Upper lobe of left lung (tissue), 6 donors: ENCODE measurements around the gene AMPD3. TPM values are rescaled to one million over a fixed set of nuclear protein-coding genes. Genes with fewer than 3 reads are reported as not detected.

Experiments
- ATAC-seq, 2 donors: fragments of 200-7000 bp; cut with Tn5 transposase; one replicate each; pipeline ENCODE4 v1.9.1; 2022; ENCODE audit warnings: mild to moderate bottlenecking in 2 of 2, moderate library complexity in 2 of 2; ENCODE audit not compliant: low FRiP score in 2 of 2
- DNase-seq, 2 donors: peaks; one replicate each; pipeline ENCODE4 v3.0.0-alpha.2; 2019 to 2020
- H3K27ac ChIP-seq, 4 donors: fragments of 200-600 bp; sonication (generic); one replicate each; pipeline ENCODE4 v1.5.1; 2016 to 2019
- H3K27me3 ChIP-seq, 4 donors: fragments of 200-600 bp; sonication (generic); one replicate each; pipeline ENCODE4 v1.5.1; 2017 to 2019
- H3K36me3 ChIP-seq, 4 donors: fragments of 200-600 bp; sonication (generic); one replicate each; pipeline ENCODE4 v1.5.1; 2016 to 2019
- H3K4me1 ChIP-seq, 4 donors: fragments of 200-600 bp; sonication (generic); one replicate each; pipeline ENCODE4 v1.5.1; 2018 to 2019
- H3K4me3 ChIP-seq, 4 donors: fragments of 200-600 bp; sonication (generic); one replicate each; pipeline ENCODE4 v1.5.1; 2017 to 2019; ENCODE audit warnings: mild to moderate bottlenecking in 2 of 4, moderate library complexity in 1 of 4
- H3K9me3 ChIP-seq, 4 donors: fragments of 200-600 bp; sonication (generic); one replicate each; pipeline ENCODE4 v1.5.1; 2018 to 2019
- EP300 ChIP-seq, 4 donors: sonication (generic); formaldehyde crosslinking; IDR thresholded peaks; one replicate each; pipeline ENCODE4 v1.5.1; 2017; ENCODE audit warnings: antibody characterized with exemption in 4 of 4, control low read depth in 2 of 4
- POLR2A ChIP-seq, 4 donors: fragments of 450-650 bp; IDR thresholded peaks; one replicate each; pipeline ENCODE4 v1.5.1; 2016 to 2017; ENCODE audit warnings: antibody characterized with exemption in 4 of 4, mild to moderate bottlenecking in 2 of 4
- POLR2AphosphoS5 ChIP-seq, 2 donors: sonication (generic); formaldehyde crosslinking; IDR thresholded peaks; one replicate each; pipeline ENCODE4 v1.5.1; 2017; ENCODE audit warnings: antibody characterized with exemption in 2 of 2
- WGBS, 2 donors: methylation state at CpG; one replicate each; pipeline ENCODE4 v1.1.5; 2017 to 2018; 5-methylcytosine and 5-hydroxymethylcytosine counted together
- total RNA-seq, 6 donors: library from RNA; depleted of rRNA in 4 of 6; stranded (reverse); fragments of >200 nt in 4 of 6; gene quantifications; one replicate each; pipeline versions ENCODE4 v1.1.0 to v1.2.1, GENCODE V29; 2016 to 2021
- TF ChIP-seq, protein P1 (sequence below), 6 experiments: fragments of 450-650 bp in 4 of 6; fragments of 200-600 bp in 2 of 6; sonication (generic) in 2 of 6; IDR thresholded peaks; one replicate each; pipeline ENCODE4 v1.5.1; 2016 to 2019; ENCODE audit warnings: antibody characterized with exemption in 6 of 6
- donor health status: DM: no; HTN: no; CAD: no; lungs with moderate emphysema.
- donor health status: DM: no; HTN: yes; CAD: no; lungs with severe emphysema.

Gene AMPD3
- total RNA-seq, 6 donors from 2014 or later, result 5.4 to 49.2 (median 9.3) TPM

DNA sequence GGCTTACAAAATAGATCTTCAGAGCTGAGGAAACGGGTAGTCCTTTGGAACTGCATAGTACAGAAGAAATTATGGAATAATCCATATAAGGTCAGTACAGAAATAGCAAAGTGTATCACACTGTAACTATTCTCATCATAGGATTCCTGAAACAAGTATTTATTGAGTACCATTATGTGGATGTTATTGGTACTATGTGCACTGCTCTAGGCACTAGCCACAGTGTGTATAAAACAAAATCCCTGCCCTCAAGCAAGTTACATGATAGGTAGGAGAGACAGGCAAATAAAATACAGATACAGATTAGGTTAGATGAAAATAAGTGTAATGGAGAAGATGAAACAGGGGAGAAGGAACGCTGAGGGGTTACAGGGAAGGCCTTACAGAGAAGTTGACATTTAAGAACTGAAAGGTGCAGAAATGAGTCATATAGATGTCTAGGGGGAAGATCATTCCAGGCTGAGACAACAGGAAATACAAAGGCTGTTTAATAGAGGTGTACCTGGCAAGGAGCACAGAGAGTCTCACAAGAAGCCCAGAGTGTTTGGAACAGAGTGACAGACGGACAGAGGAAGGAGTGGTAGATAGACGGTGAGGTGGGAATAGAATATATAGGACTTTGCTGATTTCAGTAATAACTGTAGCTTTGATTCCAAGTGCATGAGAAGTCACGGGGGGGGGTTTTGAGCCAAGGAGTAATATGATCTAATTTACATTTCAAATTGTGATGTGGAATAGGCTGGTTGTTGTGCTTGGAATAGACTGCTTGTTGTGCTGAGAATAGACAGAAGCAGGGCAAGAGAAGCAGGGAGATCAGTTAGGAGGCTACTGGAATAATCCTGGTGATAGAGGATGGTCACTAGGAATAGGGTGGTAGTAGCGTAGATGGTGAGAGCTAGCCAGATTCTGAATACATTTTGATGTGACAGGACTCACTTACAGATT, 72.2 kb downstream of the AMPD3 start:
- Histone ChIP-seq H3K4me1 (peaks cover 5 to 19% (median 11%) of the 10 kb centered on the region in 4 donors), H3K27ac (peak overlapping the region in 1 of 4 donors; percentile 14), H3K36me3 (peaks cover 0 to 70% (median 10%) of the 10 kb centered on the region in 4 donors), H3K9me3 (no peaks in the 10 kb centered on the region), H3K4me3 (no peak overlapping the region), H3K27me3 (no peaks in the 10 kb centered on the region)
- WGBS, 2 donors, result 75 to 78% methylated on average over 6 of the region's 6 CpGs
- DNase-seq (no peak), ATAC-seq (no peak)
- no peak for TF ChIP-seq POLR2A (IDR thresholded peaks at IDR 0.05)
- TF ChIP-seq EP300 (IDR thresholded peaks at IDR 0.05), result no peak
- no peak for TF ChIP-seq POLR2AphosphoS5 (IDR thresholded peaks at IDR 0.05)
- TF ChIP-seq, protein P1, sequence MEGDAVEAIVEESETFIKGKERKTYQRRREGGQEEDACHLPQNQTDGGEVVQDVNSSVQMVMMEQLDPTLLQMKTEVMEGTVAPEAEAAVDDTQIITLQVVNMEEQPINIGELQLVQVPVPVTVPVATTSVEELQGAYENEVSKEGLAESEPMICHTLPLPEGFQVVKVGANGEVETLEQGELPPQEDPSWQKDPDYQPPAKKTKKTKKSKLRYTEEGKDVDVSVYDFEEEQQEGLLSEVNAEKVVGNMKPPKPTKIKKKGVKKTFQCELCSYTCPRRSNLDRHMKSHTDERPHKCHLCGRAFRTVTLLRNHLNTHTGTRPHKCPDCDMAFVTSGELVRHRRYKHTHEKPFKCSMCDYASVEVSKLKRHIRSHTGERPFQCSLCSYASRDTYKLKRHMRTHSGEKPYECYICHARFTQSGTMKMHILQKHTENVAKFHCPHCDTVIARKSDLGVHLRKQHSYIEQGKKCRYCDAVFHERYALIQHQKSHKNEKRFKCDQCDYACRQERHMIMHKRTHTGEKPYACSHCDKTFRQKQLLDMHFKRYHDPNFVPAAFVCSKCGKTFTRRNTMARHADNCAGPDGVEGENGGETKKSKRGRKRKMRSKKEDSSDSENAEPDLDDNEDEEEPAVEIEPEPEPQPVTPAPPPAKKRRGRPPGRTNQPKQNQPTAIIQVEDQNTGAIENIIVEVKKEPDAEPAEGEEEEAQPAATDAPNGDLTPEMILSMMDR (IDR thresholded peaks at IDR 0.05), result no peak

DNA sequence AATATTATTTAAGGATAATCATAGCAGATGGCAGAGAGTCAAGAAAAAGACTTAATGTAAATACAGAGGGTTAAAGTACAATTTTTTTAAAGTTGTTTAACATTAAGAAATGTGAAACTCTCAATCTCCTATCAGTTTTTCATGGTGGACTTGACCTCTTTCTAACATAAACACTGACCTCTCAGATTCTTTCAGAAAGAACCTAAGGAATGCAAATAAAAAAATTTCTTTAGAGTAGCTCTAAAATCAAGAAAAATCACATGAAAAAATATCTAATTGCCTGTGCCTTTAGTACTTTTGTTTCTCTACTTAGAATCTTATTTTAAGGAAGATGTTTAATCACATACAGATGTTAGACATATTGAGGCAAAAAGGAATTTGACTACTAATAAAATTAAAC, 73.1 kb downstream of the AMPD3 start:
- ATAC-seq (no peak), DNase-seq (no peak)
- H3K4me1 ChIP-seq, result peaks cover 0 to 12% (median 5%) of the 10 kb centered on the region in 4 donors
- no peak overlapping the region for H3K4me3 ChIP-seq
- H3K9me3 ChIP-seq, result no peaks in the 10 kb centered on the region
- TF ChIP-seq POLR2A (IDR thresholded peaks at IDR 0.05) (no peak), EP300 (IDR thresholded peaks at IDR 0.05) (no peak), POLR2AphosphoS5 (IDR thresholded peaks at IDR 0.05) (no peak)
- TF ChIP-seq, protein P1 (IDR thresholded peaks at IDR 0.05), result no peak
- H3K27me3 ChIP-seq, result no peaks in the 10 kb centered on the region
- H3K36me3 ChIP-seq, result peaks cover 0 to 74% (median 10%) of the 10 kb centered on the region in 4 donors
- no peak overlapping the region for H3K27ac ChIP-seq

DNA sequence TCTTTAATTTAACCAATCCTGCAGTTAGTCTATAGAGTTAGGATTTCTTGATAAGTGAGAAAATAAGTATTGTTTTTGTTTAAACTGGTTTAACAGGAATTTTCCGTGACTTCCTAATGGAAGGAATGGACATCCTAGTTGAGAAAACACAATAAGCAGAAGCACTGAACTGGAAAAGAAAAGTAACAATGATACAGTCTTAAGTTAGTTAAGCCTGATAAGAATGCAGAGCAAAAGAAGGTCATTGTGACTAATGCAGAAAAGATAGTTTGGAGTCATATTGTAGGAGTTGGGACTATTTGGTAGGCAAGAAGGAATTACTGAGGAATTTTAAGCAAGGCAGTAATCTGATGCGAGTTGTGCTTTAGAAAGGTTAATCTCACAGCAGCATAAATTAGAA, 74.2 kb downstream of the AMPD3 start:
- no peaks in the 10 kb centered on the region for H3K27me3 ChIP-seq
- no peak overlapping the region for H3K4me3 ChIP-seq
- H3K27ac ChIP-seq, result no peak overlapping the region
- no peaks in the 10 kb centered on the region for H3K9me3 ChIP-seq
- 91% methylated on average over 2 of the region's 2 CpGs for WGBS, 2 donors
- ATAC-seq (no peak), DNase-seq (no peak)
- peaks cover 0 to 75% (median 10%) of the 10 kb centered on the region in 4 donors for H3K36me3 ChIP-seq
- TF ChIP-seq, protein P1 (IDR thresholded peaks at IDR 0.05), result no peak
- no peak for TF ChIP-seq EP300 (IDR thresholded peaks at IDR 0.05)
- TF ChIP-seq POLR2A (IDR thresholded peaks at IDR 0.05), result no peak
- no peak for TF ChIP-seq POLR2AphosphoS5 (IDR thresholded peaks at IDR 0.05)
- peaks cover 0 to 7% (median 3%) of the 10 kb centered on the region in 4 donors for H3K4me1 ChIP-seq

DNA sequence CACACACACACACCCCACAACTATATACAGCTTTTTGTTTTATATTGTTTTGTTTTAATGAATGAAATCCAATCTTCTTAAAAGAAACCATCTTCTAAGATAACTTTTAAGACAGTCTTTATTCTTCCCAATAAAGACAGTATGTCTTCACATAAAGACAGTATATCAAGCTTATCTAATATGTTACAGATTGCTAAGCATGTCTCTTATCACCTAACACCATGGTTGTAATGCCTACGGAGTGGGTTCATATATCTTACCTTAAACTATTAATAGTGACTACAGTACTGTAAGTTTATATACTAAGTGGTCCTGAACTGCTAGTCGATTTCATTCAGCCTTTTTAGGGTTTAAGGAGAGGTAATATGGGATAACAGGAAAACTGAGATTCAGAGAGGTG, 77.5 kb downstream of the AMPD3 start:
- peaks cover 0 to 51% (median 9%) of the 10 kb centered on the region in 4 donors for H3K36me3 ChIP-seq
- 87% methylated on average over 2 of the region's 2 CpGs for WGBS, 2 donors
- no peaks in the 10 kb centered on the region for H3K27me3 ChIP-seq

More for the DNA sequence above, 77.5 kb downstream of the AMPD3 start:
- H3K4me3 ChIP-seq, result no peak overlapping the region
- TF ChIP-seq, protein P1 (IDR thresholded peaks at IDR 0.05), result no peak
- TF ChIP-seq EP300 (IDR thresholded peaks at IDR 0.05) (no peak), POLR2A (IDR thresholded peaks at IDR 0.05) (no peak), POLR2AphosphoS5 (IDR thresholded peaks at IDR 0.05) (no peak)
- ATAC-seq (no peak), DNase-seq (no peak)
- no peaks in the 10 kb centered on the region for H3K9me3 ChIP-seq
- peaks cover 0 to 9% (median 6%) of the 10 kb centered on the region in 4 donors for H3K4me1 ChIP-seq
- no peak overlapping the region for H3K27ac ChIP-seq
